Mesenchymal stem cell (in vitro differentiated cells and primary cell): ENCODE results near the gene SMAD3.

Experiments used
- DNase-seq: peaks from one replicate; pipeline ENCODE4 v3.0.0-alpha.2; 2013
- H2AFZ ChIP-seq: one replicate; pipeline ENCODE4 v1.6.1; 2013; ENCODE audit warnings: low read depth, mild to moderate bottlenecking, control low read depth, inconsistent platforms, low read length, moderate library complexity
- H2AK5ac ChIP-seq: 2 replicates; pipeline ENCODE4 v1.6.1; 2013; ENCODE audit warnings: low read length, moderate library complexity, mild to moderate bottlenecking, inconsistent platforms; ENCODE audit not compliant: severe bottlenecking
- H2BK120ac ChIP-seq: one replicate; pipeline ENCODE4 v1.6.1; 2013; ENCODE audit warnings: low read depth, mild to moderate bottlenecking, inconsistent platforms, low read length, moderate library complexity
- H2BK12ac ChIP-seq, 2 experiments: one replicate each; pipeline ENCODE4 v1.6.1; 2013; ENCODE audit warnings: inconsistent platforms in 2 of 2, low read length in 2 of 2, mild to moderate bottlenecking in 2 of 2, moderate library complexity in 2 of 2, control low read depth in 1 of 2
- H2BK15ac ChIP-seq: one replicate; pipeline ENCODE4 v1.6.1; 2013; ENCODE audit warnings: mild to moderate bottlenecking, low read depth, inconsistent platforms; ENCODE audit not compliant: poor library complexity, severe bottlenecking
- H2BK5ac ChIP-seq: 2 replicates; pipeline ENCODE4 v1.6.1; 2013; ENCODE audit warnings: low read depth, mild to moderate bottlenecking, low read length, control low read depth, inconsistent platforms; ENCODE audit not compliant: poor library complexity, severe bottlenecking
- H3K14ac ChIP-seq, 2 experiments: one replicate each; pipeline ENCODE4 v1.6.1; 2013; ENCODE audit warnings: inconsistent platforms in 2 of 2, low read length in 2 of 2, control low read depth in 1 of 2, mild to moderate bottlenecking in 1 of 2, moderate library complexity in 1 of 2
- H3K18ac ChIP-seq, 2 experiments: one replicate each; pipeline ENCODE4 v1.6.1; 2013; ENCODE audit warnings: inconsistent platforms in 2 of 2, low read length in 2 of 2, control low read depth in 1 of 2, low read depth in 1 of 2, mild to moderate bottlenecking in 1 of 2
- H3K23ac ChIP-seq, 2 experiments: one replicate each; pipeline ENCODE4 v1.6.1; 2013; ENCODE audit warnings: inconsistent platforms in 2 of 2, low read length in 2 of 2, mild to moderate bottlenecking in 2 of 2, moderate library complexity in 2 of 2, control low read depth in 1 of 2
- H3K27ac ChIP-seq: 2 replicates; pipeline ENCODE4 v1.5.1; 2013; ENCODE audit warnings: mild to moderate bottlenecking, moderate library complexity, low read length, control low read depth, inconsistent platforms; ENCODE audit not compliant: poor library complexity, severe bottlenecking
- H3K27me3 ChIP-seq, 2 experiments: 2 replicates each; pipeline versions ENCODE4 v1.6.1 to v1.7.0; 2013; ENCODE audit warnings: low read length in 2 of 2, mild to moderate bottlenecking in 2 of 2, moderate library complexity in 2 of 2, control low read depth in 1 of 2, inconsistent platforms in 1 of 2; ENCODE audit not compliant: control insufficient read depth in 1 of 2, insufficient read depth in 1 of 2
- H3K36me3 ChIP-seq, 2 experiments: 2 replicates each; pipeline versions ENCODE4 v1.6.1 to v1.7.0; 2013; ENCODE audit warnings: low read length in 2 of 2, control low read depth in 1 of 2, inconsistent platforms in 1 of 2, low read depth in 1 of 2, mild to moderate bottlenecking in 1 of 2; ENCODE audit not compliant: insufficient read depth in 2 of 2, control insufficient read depth in 1 of 2
- H3K4ac ChIP-seq, 2 experiments: one replicate each; pipeline ENCODE4 v1.6.1; 2013; ENCODE audit warnings: inconsistent platforms in 2 of 2, low read length in 2 of 2, mild to moderate bottlenecking in 2 of 2, moderate library complexity in 2 of 2, control low read depth in 1 of 2, low read depth in 1 of 2
- H3K4me1 ChIP-seq: 2 replicates; pipeline ENCODE4 v1.6.1; 2013; ENCODE audit warnings: low read depth, low read length, control low read depth; ENCODE audit not compliant: control insufficient read depth, insufficient read depth
- H3K4me2 ChIP-seq: 2 replicates; pipeline ENCODE4 v1.6.1; 2013; ENCODE audit warnings: low read length, mild to moderate bottlenecking, inconsistent platforms; ENCODE audit not compliant: poor library complexity, severe bottlenecking
- H3K4me3 ChIP-seq, 2 experiments: 2 replicates each; pipeline versions ENCODE4 v1.5.1 to v1.7.0; 2013; ENCODE audit warnings: low read length in 2 of 2, mild to moderate bottlenecking in 2 of 2, control low read depth in 1 of 2, low read depth in 1 of 2; ENCODE audit not compliant: insufficient read depth in 1 of 2
- H3K79me1 ChIP-seq: replicated peaks from 2 replicates; pipeline ENCODE4 v1.6.1; 2013; ENCODE audit warnings: mild to moderate bottlenecking, control low read depth, low read length, inconsistent platforms; ENCODE audit not compliant: poor library complexity, severe bottlenecking
- H3K9ac ChIP-seq: 2 replicates; pipeline ENCODE4 v1.7.0; 2013; ENCODE audit warnings: mild to moderate bottlenecking, low read length, moderate library complexity
- H3K9me3 ChIP-seq: 2 replicates; pipeline ENCODE4 v1.7.0; 2013; ENCODE audit warnings: mild to moderate bottlenecking, low read length; ENCODE audit not compliant: control insufficient read depth
- H4K8ac ChIP-seq: one replicate; pipeline ENCODE4 v1.6.1; 2013; ENCODE audit warnings: inconsistent platforms, mild to moderate bottlenecking, low read length, moderate library complexity
- H4K91ac ChIP-seq: one replicate; pipeline ENCODE4 v1.6.1; 2013; ENCODE audit warnings: mild to moderate bottlenecking, low read length, inconsistent platforms
- whole genome bisulfite sequencing: methylation state at CpG from one replicate; pipeline ENCODE4 v1.1.7; 2013; ENCODE audit warnings: mixed read lengths; 5-methylcytosine and 5-hydroxymethylcytosine counted together

SMAD3 gene

GRCh38 chr15:67127331-67127664 is 61.9 kb downstream of the SMAD3 start:
- WGBS, result 64% methylated on average over 3 of the region's 5 CpGs
- Histone ChIP-seq H3K9ac (peak overlapping the region; percentile 41), H3K4me2 (no peak overlapping the region)

DNA sequence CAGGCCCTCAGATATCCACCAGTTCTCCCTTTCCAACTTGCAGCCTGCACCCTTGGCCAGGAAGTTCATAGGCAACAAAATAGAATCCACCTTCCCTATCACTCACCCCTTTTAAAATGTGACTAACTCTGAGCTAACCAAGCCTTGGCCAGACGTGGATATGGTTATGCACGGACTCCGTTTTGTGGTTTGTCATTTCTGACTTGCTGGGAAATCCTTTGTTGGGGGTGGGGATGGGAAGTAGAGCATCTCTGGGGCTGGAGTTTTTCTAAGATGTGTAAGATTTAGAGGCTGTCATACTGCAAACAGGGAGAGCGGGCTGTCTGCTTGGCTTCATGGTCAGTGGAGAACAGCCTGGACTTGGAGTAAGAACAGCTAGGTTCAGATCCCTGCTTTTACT is 62.6 kb downstream of the SMAD3 start:
- H3K79me1 ChIP-seq, result peaks cover 34% of the 10 kb centered on the region

More at GRCh38 chr15:67127331-67127664, 61.9 kb downstream of the SMAD3 start:
- DNase-seq, result no peak
- Histone ChIP-seq H3K23ac (peak overlapping the region in 1 of 2 experiments; percentile 10), H3K4me1 (peaks cover 48% of the 10 kb centered on the region), H4K91ac (peak overlapping the region; percentile 74), H2AK5ac (peak overlapping the region; percentile 88), H3K27me3 (no peaks in the 10 kb centered on the region), H3K27ac (no peak overlapping the region), H4K8ac (peak overlapping the region; percentile 79), H2BK12ac (peak overlapping the region; percentile 29 to 91), H3K79me1 (peaks cover 33% of the 10 kb centered on the region), H2AFZ (no peak overlapping the region), H3K18ac (peak overlapping the region; percentile 88 to 96), H3K36me3 (peaks cover 0 to 29% of the 10 kb centered on the region in 2 experiments), H3K14ac (peak overlapping the region in 1 of 2 experiments; percentile 91), H2BK120ac (peak overlapping the region; percentile 86), H3K4me3 (no peak overlapping the region), H2BK15ac (no peak overlapping the region), H2BK5ac (no peak overlapping the region), H3K4ac (peak overlapping the region; percentile 76 to 81), H3K9me3 (no peaks in the 10 kb centered on the region)

GRCh38 chr15:67130166-67130565 is 64.8 kb downstream of the SMAD3 start:
- Histone ChIP-seq H4K91ac (peak overlapping the region; percentile 12), H4K8ac (peak overlapping the region; percentile 47)

More for the DNA sequence above, 62.6 kb downstream of the SMAD3 start:
- Histone ChIP-seq H3K36me3 (peaks cover 0 to 35% of the 10 kb centered on the region in 2 experiments), H3K4me3 (no peak overlapping the region), H2BK12ac (no peak overlapping the region), H3K27me3 (no peaks in the 10 kb centered on the region), H3K9me3 (no peaks in the 10 kb centered on the region), H2BK120ac (no peak overlapping the region), H3K4me1 (peaks cover 50% of the 10 kb centered on the region), H3K23ac (no peak overlapping the region), H3K27ac (peak overlapping the region; percentile 17), H4K91ac (no peak overlapping the region), H2BK15ac (no peak overlapping the region), H2BK5ac (no peak overlapping the region), H4K8ac (no peak overlapping the region), H3K18ac (peak overlapping the region; percentile 61 to 96), H3K4ac (no peak overlapping the region), H2AFZ (no peak overlapping the region), H3K14ac (no peak overlapping the region), H2AK5ac (no peak overlapping the region), H3K9ac (peak overlapping the region; percentile 41), H3K4me2 (no peak overlapping the region)
- 0% methylated on average over 4 of the region's 4 CpGs for WGBS
- peak; percentile 98 for DNase-seq

DNA sequence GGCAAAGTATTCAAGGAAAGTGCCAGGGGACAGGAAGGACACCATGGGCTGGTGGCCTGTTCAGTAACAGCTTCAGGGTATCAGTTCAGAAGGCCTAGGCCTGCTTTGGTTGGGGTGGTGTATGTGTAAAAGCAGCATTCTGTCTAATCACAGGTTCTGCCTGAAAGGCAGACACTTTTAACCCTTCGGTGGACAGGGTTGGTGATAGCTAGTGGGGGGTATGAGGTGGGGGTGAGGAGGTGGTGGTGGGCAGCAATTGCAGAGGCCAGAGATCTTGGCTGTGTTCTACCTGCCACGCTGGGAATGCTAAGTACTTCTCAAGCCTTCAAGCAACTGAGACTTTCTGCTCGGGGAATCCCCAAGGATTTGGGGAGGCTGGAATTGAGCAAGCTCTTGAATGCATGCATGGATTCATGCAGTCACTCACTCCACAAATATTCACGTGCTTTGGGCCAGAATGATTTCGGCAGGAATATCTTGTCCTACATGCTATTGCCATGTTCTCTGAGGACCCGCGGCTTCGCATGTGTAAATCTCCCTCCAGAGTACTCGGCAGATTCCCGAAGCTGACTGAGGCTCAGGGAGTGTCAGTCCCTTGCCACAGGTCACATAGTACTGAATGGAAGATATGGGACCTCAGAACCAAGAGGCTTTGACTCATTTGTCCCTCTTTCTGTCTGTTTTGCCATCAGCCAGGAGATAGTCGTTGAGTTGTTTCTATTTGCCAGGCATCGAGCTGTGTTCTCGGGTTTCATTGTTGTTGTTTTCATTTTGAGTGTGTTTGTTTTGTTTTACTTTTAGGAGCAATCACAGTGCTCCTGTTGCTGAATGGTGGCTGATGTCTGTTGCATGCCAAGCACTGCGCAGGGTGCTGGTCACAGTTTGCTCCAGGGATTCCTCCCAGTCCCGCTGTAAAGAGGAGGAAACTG is 65.5 kb downstream of the SMAD3 start:
- peak overlapping the region; percentile 46 to 64 for H3K4ac ChIP-seq
- H3K27me3 ChIP-seq, result no peaks in the 10 kb centered on the region
- peak overlapping the region; percentile 68 for H3K9ac ChIP-seq
- peak; percentile 87 for DNase-seq
- H3K9me3 ChIP-seq, result no peaks in the 10 kb centered on the region
- no peak overlapping the region for H2AFZ ChIP-seq
- no peak overlapping the region for H2BK15ac ChIP-seq
- H3K18ac ChIP-seq, result peak overlapping the region; percentile 64 to 79
- peak overlapping the region; percentile 71 for H2BK120ac ChIP-seq
- no peak overlapping the region for H3K27ac ChIP-seq
- H3K79me1 ChIP-seq, result peaks cover 36% of the 10 kb centered on the region
- H4K91ac ChIP-seq, result peak overlapping the region; percentile 58
- H3K4me2 ChIP-seq, result no peak overlapping the region
- peaks cover 0 to 35% of the 10 kb centered on the region in 2 experiments for H3K36me3 ChIP-seq
- H3K4me1 ChIP-seq, result peaks cover 49% of the 10 kb centered on the region
- H2AK5ac ChIP-seq, result peak overlapping the region; percentile 51
- H3K14ac ChIP-seq, result peak overlapping the region in 1 of 2 experiments; percentile 68
- peak overlapping the region; percentile 67 for H4K8ac ChIP-seq
- H2BK12ac ChIP-seq, result peak overlapping the region; percentile 59 to 66
- peak overlapping the region; percentile 42 for H3K23ac ChIP-seq
- WGBS, result 55% methylated on average over 15 of the region's 15 CpGs
- H2BK5ac ChIP-seq, result no peak overlapping the region
- peak overlapping the region in 1 of 2 experiments; percentile 30 for H3K4me3 ChIP-seq

More at GRCh38 chr15:67130166-67130565, 64.8 kb downstream of the SMAD3 start:
- Histone ChIP-seq H2BK12ac (peak overlapping the region; percentile 59 to 66), H3K79me1 (peaks cover 36% of the 10 kb centered on the region), H2BK5ac (no peak overlapping the region), H3K4me3 (peak overlapping the region in 1 of 2 experiments; percentile 8), H2BK120ac (no peak overlapping the region), H2AFZ (no peak overlapping the region), H3K4ac (peak overlapping the region; percentile 9 to 57), H3K36me3 (peaks cover 0 to 35% of the 10 kb centered on the region in 2 experiments), H3K9ac (peak overlapping the region; percentile 68), H3K14ac (no peak overlapping the region), H3K4me2 (no peak overlapping the region), H3K23ac (no peak overlapping the region), H2AK5ac (peak overlapping the region; percentile 39), H3K27ac (no peak overlapping the region), H2BK15ac (peak overlapping the region; percentile 78), H3K4me1 (peaks cover 55% of the 10 kb centered on the region), H3K18ac (peak overlapping the region; percentile 64 to 79), H3K27me3 (no peaks in the 10 kb centered on the region), H3K9me3 (no peaks in the 10 kb centered on the region)
- WGBS, result 98% methylated on average over 8 of the region's 12 CpGs
- DNase-seq, result no peak
